Right lobe of liver (tissue), 6 donors: ENCODE data around the gene OR5B2. TPM values are rescaled to one million over a fixed set of nuclear protein-coding genes. Genes with fewer than 3 reads are reported as not detected.

Source experiments
- ATAC-seq, 4 donors: fragments of 200-7000 bp; cut with Tn5 transposase; one replicate each; pipeline ENCODE4 v1.9.1; 2020; ENCODE audit warnings: mild to moderate bottlenecking in 4 of 4, moderate library complexity in 4 of 4
- DNase-seq, 3 donors: peaks; one replicate each; pipeline ENCODE4 v3.0.0-alpha.2; 2020
- H3K27ac ChIP-seq, 3 donors: fragments of 200-600 bp; one replicate each; pipeline ENCODE4 v1.8.0; 2022
- H3K27me3 ChIP-seq, 2 donors: fragments of 200-600 bp; one replicate each; pipeline ENCODE4 v1.8.0; 2022
- H3K36me3 ChIP-seq, 4 donors: fragments of 200-600 bp; sonication (generic) in 1 of 4; one replicate each; pipeline versions ENCODE4 v1.5.1 to v1.8.0; 2017 to 2022; ENCODE audit warnings: control low read depth in 1 of 4
- H3K4me1 ChIP-seq, 4 donors: fragments of 200-600 bp; sonication (generic) in 1 of 4; one replicate each; pipeline versions ENCODE4 v1.5.1 to v1.8.0; 2017 to 2022; ENCODE audit warnings: control low read depth in 1 of 4
- H3K4me3 ChIP-seq, 3 donors: fragments of 200-600 bp; one replicate each; pipeline ENCODE4 v1.8.0; 2022
- H3K9me3 ChIP-seq, 4 donors: fragments of 200-600 bp; sonication (generic) in 1 of 4; one replicate each; pipeline versions ENCODE4 v1.5.1 to v1.8.0; 2017 to 2022; ENCODE audit warnings: control low read depth in 1 of 4
- CTCF ChIP-seq, 4 donors: fragments of 200-600 bp in 3 of 4; fragments of 450-650 bp in 1 of 4; IDR thresholded peaks; one replicate each; pipeline versions ENCODE4 v1.5.1 to v1.8.0; 2016 to 2022; ENCODE audit warnings: antibody characterized with exemption in 4 of 4, mild to moderate bottlenecking in 2 of 4
- POLR2A ChIP-seq: fragments of 450-650 bp; IDR thresholded peaks from one replicate; pipeline ENCODE4 v1.6.1; 2017; ENCODE audit warnings: antibody characterized with exemption, mild to moderate bottlenecking
- WGBS: methylation state at CpG from one replicate; pipeline ENCODE4 v1.1.6; 2018; ENCODE audit warnings: low coverage, low lambda C conversion rate; ENCODE audit not compliant: insufficient coverage; ENCODE audit errors: missing lambda C conversion rate; 5-methylcytosine and 5-hydroxymethylcytosine counted together
- intact Hi-C, 2 donors: fragments of 100-400 bp; cut with DNase I; formaldehyde crosslinking; loops; one replicate each; pipeline versions ENCODE4 v1.11.2 to v1.14.1; 2022
- long read RNA-seq: library from polyadenylated mRNA; unstranded; transcript quantifications from one replicate; pipeline ENCODE4 v2.0.0, GENCODE V29; 2019
- total RNA-seq, 6 experiments: library from RNA; depleted of rRNA in 2 of 6; stranded (reverse); fragments of >200 nt in 2 of 6; fragmentation: NEBNext Ultra II Directional in 3 of 6; extraction: Animal tissue kit (Norgen Biotek cat#: 25700) in 3 of 6; gene quantifications; one replicate each; pipeline versions ENCODE4 v1.1.0 to v1.2.4, GENCODE V29; 2016 to 2023
- donor health status: DM: no; HTN: yes; CAD: no.
- donor health status: DM: no; HTN: no; CAD: no.
- donor health status: DM: no; HTN: no; CAD: no.
- donor health status: DM: no; HTN: yes; CAD: no.
- donor health status: DM: no; HTN: yes; CAD: no.

The OR5B2 gene
- total RNA-seq: not detected
- long read RNA-seq: 0 reads

- Histone ChIP-seq H3K9me3 (no peaks in the 10 kb centered on the region), H3K27ac (no peak within 1 kb of the TSS), H3K4me1 (no peaks in the 10 kb centered on the region), H3K36me3 (no peaks in the 10 kb centered on the region), H3K4me3 (no peak within 1 kb of the TSS), H3K27me3 (no peaks in the 10 kb centered on the region)
- DNase-seq: no peak
- ATAC-seq: no peak
- TF ChIP-seq CTCF (IDR thresholded peaks at IDR 0.05) (no peak), POLR2A (no peak)
- 55% methylated on average over 3 of the region's 3 CpGs for WGBS
- intact Hi-C loops: no loop called here
Observed at GRCh38 chr11:58428021-58428420, at the start of gene OR5B2. OR5B2 (minus strand) TSS chr11:58428121; CDS start chr11:58423261, 4,860 bp downstream.

- intact Hi-C loops: no loop called here
- H3K9me3 ChIP-seq: peaks cover 0 to 3% (median 0%) of the 10 kb centered on the region in 4 donors
- no peaks in the 10 kb centered on the region for H3K4me1 ChIP-seq
- DNase-seq: no peak
- no peak overlapping the region for H3K4me3 ChIP-seq
- no peak for ATAC-seq
- no peaks in the 10 kb centered on the region for H3K36me3 ChIP-seq
- H3K27me3 ChIP-seq: peaks cover 0 to 4% of the 10 kb centered on the region in 2 donors
- H3K27ac ChIP-seq: no peak overlapping the region
- TF ChIP-seq POLR2A: no peak
- no peak for TF ChIP-seq CTCF (IDR thresholded peaks at IDR 0.05)
Observed at GRCh38 chr11:58471892-58472291, 44.0 kb upstream of the OR5B2 start.

- WGBS: 71% methylated on average over 1 of the region's 1 CpG
- no peaks in the 10 kb centered on the region for H3K9me3 ChIP-seq
- no peak overlapping the region for H3K4me3 ChIP-seq
- intact Hi-C loops: no loop called here
- H3K4me1 ChIP-seq: no peaks in the 10 kb centered on the region
- no peak for DNase-seq
- H3K27me3 ChIP-seq: no peaks in the 10 kb centered on the region
- no peak for TF ChIP-seq CTCF (IDR thresholded peaks at IDR 0.05)
- TF ChIP-seq POLR2A: no peak
- H3K36me3 ChIP-seq: no peaks in the 10 kb centered on the region
- ATAC-seq: no peak
- H3K27ac ChIP-seq: no peak overlapping the region
Observed at GRCh38 chr11:58466293-58466692, 38.4 kb upstream of the OR5B2 start.

- intact Hi-C loops: no loop called here
- TF ChIP-seq POLR2A (no peak), CTCF (IDR thresholded peaks at IDR 0.05) (no peak)
- no peak for ATAC-seq
- 40% methylated on average over 3 of the region's 3 CpGs for WGBS
- no peak overlapping the region for H3K4me3 ChIP-seq
- no peaks in the 10 kb centered on the region for H3K27me3 ChIP-seq
- no peak overlapping the region for H3K27ac ChIP-seq
- no peaks in the 10 kb centered on the region for H3K36me3 ChIP-seq
- H3K4me1 ChIP-seq: no peaks in the 10 kb centered on the region
- no peak for DNase-seq
- H3K9me3 ChIP-seq: no peaks in the 10 kb centered on the region
Observed at GRCh38 chr11:58465690-58466089, 37.8 kb upstream of the OR5B2 start.

- intact Hi-C loops: no loop called here
- Histone ChIP-seq H3K36me3 (no peaks in the 10 kb centered on the region), H3K4me3 (no peak overlapping the region), H3K4me1 (no peaks in the 10 kb centered on the region), H3K27me3 (no peaks in the 10 kb centered on the region), H3K9me3 (no peaks in the 10 kb centered on the region), H3K27ac (no peak overlapping the region)
- WGBS: 19% methylated on average over 3 of the region's 3 CpGs
- TF ChIP-seq POLR2A: no peak
- ATAC-seq (no peak), DNase-seq (no peak)
Observed at GRCh38 chr11:58451585-58451984, 23.7 kb upstream of the OR5B2 start.
